GM19455 (cell line): ENCODE measurements around the gene PRAMEF27.
"Not testable (repeated sequence)": the region's sequence is repeated elsewhere in the genome, so short reads cannot be mapped to it uniquely, and the experiment has no call there.

ENCODE experiments used
- ATAC-seq: cut with Tn5 transposase; IDR thresholded peaks from one replicate; pipeline ENCODE4 v1.9.1; 2021; ENCODE audit not compliant: unreplicated experiment

Gene PRAMEF27

DNA sequence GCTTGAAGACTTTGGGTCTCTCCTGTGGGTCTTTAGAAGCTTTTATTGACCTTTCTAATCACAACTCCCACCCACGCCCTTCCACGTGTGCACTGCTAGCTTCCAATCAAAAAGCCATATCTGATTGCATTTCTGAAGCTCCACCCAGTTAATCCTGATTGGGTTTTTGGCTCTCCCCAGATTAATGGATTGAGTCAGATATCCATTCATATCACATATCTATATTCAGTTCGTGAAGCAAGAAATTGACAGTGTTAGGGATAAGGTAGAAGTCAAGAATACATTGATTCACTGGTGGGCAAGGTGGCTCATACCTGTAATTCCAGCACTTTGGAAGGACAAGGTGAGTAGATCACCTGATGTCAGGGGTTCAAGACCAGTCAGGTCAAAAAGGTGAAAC, at the start of gene PRAMEF27:
TSS of gene PRAMEF27 (minus strand) at position 101 of the 400 bp plus-strand sequence. CDS start 2,916 bp downstream, outside the sequence.
- not testable (repeated sequence) for ATAC-seq

DNA sequence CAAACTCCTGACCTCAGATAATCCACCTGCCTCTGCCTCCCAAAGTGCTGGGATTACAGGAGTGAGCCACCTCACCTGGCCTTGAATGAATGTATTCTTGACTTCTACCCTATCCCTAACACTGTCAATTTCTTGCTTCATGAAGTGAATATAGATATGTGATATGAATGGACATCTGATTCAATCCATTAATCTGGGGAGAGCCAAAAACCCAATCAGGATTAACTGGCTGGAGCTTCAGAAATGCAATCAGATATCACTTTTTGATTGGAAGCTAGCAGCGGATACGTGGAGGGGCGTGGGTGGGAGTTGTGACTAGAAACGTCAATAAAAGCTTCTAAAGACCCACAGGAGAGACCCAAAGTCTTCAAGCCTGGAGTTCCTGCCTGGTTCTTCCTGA, 14.1 kb upstream of the PRAMEF27 start, which contains the start of gene PRAMEF25:
TSS of gene PRAMEF25 (plus strand) at position 301 of the 400 bp plus-strand sequence. CDS start 2,920 bp downstream, outside the sequence.
- ATAC-seq, result not testable (repeated sequence)

DNA sequence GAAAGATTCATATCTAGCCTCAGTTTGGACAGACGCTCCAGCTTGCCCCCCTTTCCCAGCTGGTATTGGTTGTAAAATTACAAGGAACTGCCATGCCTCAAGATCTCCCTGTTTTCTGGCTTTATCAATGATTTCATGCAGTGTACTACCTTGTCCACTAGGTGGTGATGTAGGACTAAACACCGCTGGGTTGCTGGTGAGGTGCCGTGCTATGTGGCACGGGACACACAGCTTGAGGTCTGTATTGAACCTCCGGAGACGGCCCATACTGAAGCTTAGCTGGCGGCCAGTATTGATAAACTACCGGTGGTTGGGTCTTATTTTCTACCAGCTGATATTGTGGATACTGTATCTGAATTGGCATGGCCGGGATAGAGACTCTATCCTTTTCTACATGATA, 36.5 kb downstream of the PRAMEF27 start:
- ATAC-seq, result not testable (repeated sequence)

- ATAC-seq, result not testable (repeated sequence)
These were observed 44.4 kb downstream of the PRAMEF27 start for GRCh38 chr1:13011932-13012331.

- ATAC-seq, result not testable (repeated sequence)
These were observed 47.0 kb downstream of the PRAMEF27 start for GRCh38 chr1:13009348-13009747.

DNA sequence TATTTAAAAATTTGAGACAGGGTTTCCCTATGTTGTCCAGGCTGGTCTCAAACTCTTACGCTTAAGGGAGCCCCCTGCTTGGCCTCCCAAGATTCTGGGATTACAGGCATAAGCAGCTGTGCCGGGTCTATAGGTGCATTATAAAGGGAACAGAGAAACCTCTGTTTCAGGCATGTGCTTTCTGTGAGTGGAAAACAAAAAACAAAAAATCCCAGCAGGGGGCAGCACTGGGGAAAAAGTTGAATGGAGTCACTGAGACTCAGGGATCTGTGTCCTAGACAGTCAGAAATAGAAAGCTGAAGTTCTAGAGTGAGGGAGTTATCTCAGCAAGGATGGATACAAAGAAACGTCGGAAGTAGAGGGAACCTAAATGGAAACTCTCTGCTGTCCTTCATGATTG, 50.6 kb downstream of the PRAMEF27 start:
- not testable (repeated sequence) for ATAC-seq
